Smooth muscle cell (in vitro differentiated cells): ENCODE results near the gene SPOP. TPM values are rescaled to one million over a fixed set of nuclear protein-coding genes. Genes with fewer than 3 reads are reported as not detected.
A peak's percentile ranks its signal among the peaks of the same experiment; 100 is the strongest.

Experiments used
- DNase-seq: peaks from one replicate; lab custom pipeline; 2025; ENCODE audit not compliant: unreplicated experiment; lab: John Stamatoyannopoulos, UW
- H2AFZ ChIP-seq: fragments of 200-600 bp; sonication (generic); 2 replicates; pipeline ENCODE4 v1.6.0; 2016; ENCODE audit warnings: antibody characterized with exemption, low read depth, mild to moderate bottlenecking
- H3F3A ChIP-seq: fragments of 200-600 bp; sonication (generic); 2 replicates; pipeline ENCODE4 v1.6.0; 2017; ENCODE audit warnings: antibody characterized with exemption, low read depth
- H3K27ac ChIP-seq: fragments of 200-600 bp; sonication (generic); 2 replicates; pipeline ENCODE4 v1.5.1; 2016; ENCODE audit warnings: low read depth, mild to moderate bottlenecking
- H3K27me3 ChIP-seq: fragments of 200-600 bp; sonication (generic); 2 replicates; pipeline ENCODE4 v1.6.1; 2016; ENCODE audit warnings: low read depth, mild to moderate bottlenecking
- H3K36me3 ChIP-seq: fragments of 200-600 bp; sonication (generic); 2 replicates; pipeline ENCODE4 v1.5.1; 2016; ENCODE audit warnings: low read depth
- H3K4me1 ChIP-seq: fragments of 200-600 bp; sonication (generic); 2 replicates; pipeline ENCODE4 v1.5.1; 2016; ENCODE audit warnings: low read depth
- H3K4me2 ChIP-seq: fragments of 200-600 bp; sonication (generic); 2 replicates; pipeline ENCODE4 v1.6.0; 2016; ENCODE audit warnings: mild to moderate bottlenecking
- H3K4me3 ChIP-seq: fragments of 200-600 bp; sonication (generic); 2 replicates; pipeline ENCODE4 v1.5.1; 2016; ENCODE audit warnings: mild to moderate bottlenecking
- H3K79me2 ChIP-seq: fragments of 200-600 bp; sonication (generic); 2 replicates; pipeline ENCODE4 v1.6.0; 2016; ENCODE audit warnings: low read depth, mild to moderate bottlenecking
- H3K9ac ChIP-seq: fragments of 200-600 bp; sonication (generic); 2 replicates; pipeline ENCODE4 v1.6.0; 2016; ENCODE audit warnings: low read depth
- H3K9me3 ChIP-seq: fragments of 200-600 bp; sonication (generic); replicated peaks from 2 replicates; pipeline ENCODE4 v1.5.1; 2016; ENCODE audit warnings: low read depth
- H4K20me1 ChIP-seq: fragments of 200-600 bp; sonication (generic); 2 replicates; pipeline ENCODE4 v1.6.0; 2016; ENCODE audit warnings: low read depth
- WGBS: methylation state at CpG from one replicate; pipeline ENCODE4 v1.1.7; 2016; ENCODE audit warnings: low lambda C conversion rate; 5-methylcytosine and 5-hydroxymethylcytosine counted together
- polyA plus RNA-seq: library from polyadenylated mRNA; unstranded; fragments of >200 nt; fragmentation: Nextera tagmentation; extraction: Ambion mirVana; gene quantifications from 2 replicates; pipeline ENCODE4 v1.2.1, GENCODE V29; 2016
- total RNA-seq: library from RNA; depleted of rRNA; stranded (reverse); fragments of >200 nt; gene quantifications from 2 replicates; pipeline ENCODE4 v1.2.3, GENCODE V29; 2014
- TF ChIP-seq, protein P1 (sequence below): fragments of 200-600 bp; sonication (generic); IDR thresholded peaks from 2 replicates; pipeline ENCODE4 v1.5.1; 2017; ENCODE audit warnings: borderline replicate concordance, mild to moderate bottlenecking, antibody characterized with exemption; ENCODE audit not compliant: insufficient read depth, poor library complexity, severe bottlenecking

The SPOP gene
- total and polyA plus RNA-seq, 2 experiments from 2014 or later, result 55.0 to 69.8 TPM

DNA sequence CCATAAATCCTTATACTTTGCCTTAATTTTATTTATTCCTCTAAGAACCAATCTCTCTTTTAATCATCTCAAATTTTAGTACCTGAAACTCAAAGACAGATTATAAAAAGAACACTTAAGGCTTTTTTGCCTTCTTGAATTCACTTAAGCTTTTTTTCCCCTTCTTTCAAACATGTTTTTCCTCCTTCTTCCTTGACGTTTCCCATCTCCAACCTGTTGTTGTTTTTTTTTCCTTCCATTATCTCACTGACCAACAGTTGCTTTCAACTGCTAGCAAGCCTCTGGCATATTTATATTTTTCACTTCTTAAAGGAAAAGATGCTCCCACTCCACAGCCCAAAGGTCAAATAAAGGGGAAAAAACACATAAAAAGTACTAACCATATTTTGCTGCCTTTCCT lies 32.2 kb downstream of the SPOP start:
- H3F3A ChIP-seq, result peaks cover 15% of the 10 kb centered on the region
- TF ChIP-seq, protein P1, sequence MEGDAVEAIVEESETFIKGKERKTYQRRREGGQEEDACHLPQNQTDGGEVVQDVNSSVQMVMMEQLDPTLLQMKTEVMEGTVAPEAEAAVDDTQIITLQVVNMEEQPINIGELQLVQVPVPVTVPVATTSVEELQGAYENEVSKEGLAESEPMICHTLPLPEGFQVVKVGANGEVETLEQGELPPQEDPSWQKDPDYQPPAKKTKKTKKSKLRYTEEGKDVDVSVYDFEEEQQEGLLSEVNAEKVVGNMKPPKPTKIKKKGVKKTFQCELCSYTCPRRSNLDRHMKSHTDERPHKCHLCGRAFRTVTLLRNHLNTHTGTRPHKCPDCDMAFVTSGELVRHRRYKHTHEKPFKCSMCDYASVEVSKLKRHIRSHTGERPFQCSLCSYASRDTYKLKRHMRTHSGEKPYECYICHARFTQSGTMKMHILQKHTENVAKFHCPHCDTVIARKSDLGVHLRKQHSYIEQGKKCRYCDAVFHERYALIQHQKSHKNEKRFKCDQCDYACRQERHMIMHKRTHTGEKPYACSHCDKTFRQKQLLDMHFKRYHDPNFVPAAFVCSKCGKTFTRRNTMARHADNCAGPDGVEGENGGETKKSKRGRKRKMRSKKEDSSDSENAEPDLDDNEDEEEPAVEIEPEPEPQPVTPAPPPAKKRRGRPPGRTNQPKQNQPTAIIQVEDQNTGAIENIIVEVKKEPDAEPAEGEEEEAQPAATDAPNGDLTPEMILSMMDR, result no peak
- no peak overlapping the region for H2AFZ ChIP-seq
- no peaks in the 10 kb centered on the region for H3K9me3 ChIP-seq
- no peaks in the 10 kb centered on the region for H3K36me3 ChIP-seq
- whole genome bisulfite sequencing, result 50% methylated on average over 1 of the region's 1 CpG
- peaks cover 66% of the 10 kb centered on the region for H3K79me2 ChIP-seq
- no peak for DNase-seq
- peak overlapping the region; percentile 50 for H3K9ac ChIP-seq
- H3K4me1 ChIP-seq, result peaks cover 11% of the 10 kb centered on the region
- H3K27ac ChIP-seq, result peak overlapping the region; percentile 86
- H3K4me2 ChIP-seq, result peak overlapping the region; percentile 69
- H3K4me3 ChIP-seq, result no peak overlapping the region
- H3K27me3 ChIP-seq, result no peaks in the 10 kb centered on the region
- H4K20me1 ChIP-seq, result peaks cover 66% of the 10 kb centered on the region

DNA sequence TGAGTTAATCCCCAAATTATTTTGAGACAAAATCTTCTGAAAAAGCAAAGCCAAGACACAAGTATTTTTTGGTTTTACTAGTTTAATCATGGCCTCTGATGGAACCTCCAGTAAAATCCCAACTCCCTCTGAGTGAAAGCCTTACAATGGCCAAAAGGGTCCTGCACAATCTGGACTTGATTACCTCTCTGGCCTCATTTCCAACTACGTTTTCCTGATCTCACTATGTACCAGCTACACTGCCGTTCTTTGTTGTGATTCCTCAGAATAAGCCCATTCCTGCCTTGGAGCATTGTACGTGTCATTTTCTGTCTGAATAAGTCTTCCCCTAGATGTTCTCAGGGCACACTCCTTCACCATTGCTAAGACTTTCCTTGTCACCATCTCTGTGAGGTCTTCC lies 37.3 kb downstream of the SPOP start:
- WGBS, result 93% methylated on average over 3 of the region's 3 CpGs
- Histone ChIP-seq H3K27ac (no peak overlapping the region), H3K4me2 (no peak overlapping the region), H3F3A (peaks cover 9% of the 10 kb centered on the region), H3K36me3 (no peaks in the 10 kb centered on the region), H3K27me3 (no peaks in the 10 kb centered on the region), H3K4me1 (peaks cover under 1% of the 10 kb centered on the region), H3K9me3 (no peaks in the 10 kb centered on the region), H3K4me3 (no peak overlapping the region), H4K20me1 (peaks cover 65% of the 10 kb centered on the region), H3K9ac (no peak overlapping the region), H3K79me2 (peaks cover 91% of the 10 kb centered on the region), H2AFZ (no peak overlapping the region)
- TF ChIP-seq, protein P1, result no peak
- DNase-seq, result no peak

DNA sequence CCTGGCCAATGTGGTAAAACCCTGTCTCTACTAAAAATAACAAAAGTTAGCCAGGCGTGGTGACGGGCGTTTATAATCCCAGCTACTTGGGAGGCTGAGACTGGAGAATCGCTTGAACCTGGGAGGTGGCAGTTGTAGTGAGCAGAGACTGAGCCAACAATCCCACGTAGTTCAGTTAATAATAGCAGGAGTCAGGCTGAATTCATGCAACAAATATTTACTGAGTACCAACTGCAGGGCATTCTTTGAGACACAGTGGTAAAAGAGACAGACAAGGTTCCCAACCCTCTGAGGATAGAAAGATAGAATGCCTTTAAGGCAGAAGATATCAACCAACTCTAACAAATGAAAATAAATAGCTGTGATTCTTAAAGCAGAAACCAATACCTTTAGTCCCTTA lies 39.1 kb downstream of the SPOP start:
- Histone ChIP-seq H3K9me3 (no peaks in the 10 kb centered on the region), H3K36me3 (no peaks in the 10 kb centered on the region), H3K27me3 (no peaks in the 10 kb centered on the region), H3K79me2 (peaks cover 79% of the 10 kb centered on the region), H3K27ac (peak overlapping the region; percentile 49), H2AFZ (no peak overlapping the region), H3K4me2 (no peak overlapping the region), H3K4me3 (no peak overlapping the region), H3K9ac (no peak overlapping the region), H3K4me1 (peaks cover 16% of the 10 kb centered on the region), H4K20me1 (peaks cover 65% of the 10 kb centered on the region), H3F3A (no peaks in the 10 kb centered on the region)
- DNase-seq, result no peak
- TF ChIP-seq, protein P1, result no peak
- WGBS, result 82% methylated on average over 5 of the region's 5 CpGs

DNA sequence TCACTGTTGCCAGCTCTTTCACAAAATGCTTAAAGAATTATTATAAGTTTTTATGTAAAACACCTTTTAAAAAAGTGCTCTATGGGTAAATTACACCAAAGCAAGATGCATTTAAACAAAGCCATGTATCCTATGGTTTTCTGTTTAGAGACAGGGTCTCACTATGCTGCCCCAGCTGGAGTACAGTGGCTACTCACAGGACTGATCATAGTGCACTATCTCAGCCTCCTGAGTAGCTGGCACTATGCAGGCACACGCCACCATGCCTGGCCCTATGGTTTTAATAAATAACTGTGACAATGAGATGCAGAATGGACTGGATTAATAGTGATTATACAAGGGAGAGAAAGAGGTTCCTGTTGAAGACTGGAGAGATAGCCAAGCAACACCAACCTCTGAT lies 40.2 kb downstream of the SPOP start:
- no peaks in the 10 kb centered on the region for H3F3A ChIP-seq
- peaks cover 65% of the 10 kb centered on the region for H4K20me1 ChIP-seq
- H3K9ac ChIP-seq, result no peak overlapping the region
- H3K79me2 ChIP-seq, result peaks cover 79% of the 10 kb centered on the region
- no peak overlapping the region for H2AFZ ChIP-seq
- no peaks in the 10 kb centered on the region for H3K36me3 ChIP-seq
- H3K4me3 ChIP-seq, result no peak overlapping the region
- H3K4me2 ChIP-seq, result no peak overlapping the region
- no peaks in the 10 kb centered on the region for H3K27me3 ChIP-seq
- WGBS, result 96% methylated on average over 1 of the region's 1 CpG
- no peak for DNase-seq
- TF ChIP-seq, protein P1, result no peak
- H3K9me3 ChIP-seq, result no peaks in the 10 kb centered on the region
- peak overlapping the region; percentile 37 for H3K27ac ChIP-seq
- peaks cover 23% of the 10 kb centered on the region for H3K4me1 ChIP-seq
